MCF 10A (cell line): ENCODE results near the gene HRK. TPM values are rescaled to one million over a fixed set of nuclear protein-coding genes. Genes with fewer than 3 reads are reported as not detected.

Source experiments
- BruUV-seq: library from RNA; stranded (reverse); fragments of 400-500 nt; replicated peaks from 2 replicates; lab custom pipeline; 2021; lab: Mats Ljungman, UMichigan
- CTCF ChIA-PET: fragments of 300-600 bp; sonication (Branson Sonifier 250); formaldehyde crosslinking; extraction: SDS; loops from one replicate; lab custom pipeline; 2021; ENCODE audit warnings: antibody characterized with exemption, inconsistent platforms; lab: Yijun Ruan, JAX
- POLR2A ChIA-PET: fragments of 300-600, 350-650 bp; sonication (Branson Sonifier 250); formaldehyde crosslinking; extraction: SDS; loops from one replicate; lab custom pipeline; 2020; ENCODE audit warnings: antibody characterized with exemption, inconsistent platforms; lab: Yijun Ruan, JAX
- DNase-seq: peaks from one replicate; pipeline ENCODE4 v3.0.0-alpha.2; 2018; ENCODE audit not compliant: unreplicated experiment
- H3K27ac Mint-ChIP-seq: one replicate; pipeline ENCODE4 v1.8.0; 2022; ENCODE audit warnings: mild to moderate bottlenecking, low read depth, mixed read lengths; ENCODE audit not compliant: unreplicated experiment
- H3K27me3 Mint-ChIP-seq: one replicate; pipeline ENCODE4 v1.8.0; 2022; ENCODE audit warnings: mixed read lengths; ENCODE audit not compliant: insufficient read depth, unreplicated experiment
- H3K36me3 Mint-ChIP-seq: one replicate; pipeline ENCODE4 v1.8.0; 2022; ENCODE audit warnings: mild to moderate bottlenecking, moderate library complexity, mixed read lengths; ENCODE audit not compliant: insufficient read depth, unreplicated experiment
- H3K4me1 Mint-ChIP-seq: one replicate; pipeline ENCODE4 v1.8.0; 2022; ENCODE audit warnings: mixed read lengths; ENCODE audit not compliant: insufficient read depth, unreplicated experiment
- H3K4me3 Mint-ChIP-seq: one replicate; pipeline ENCODE4 v1.8.0; 2022; ENCODE audit warnings: mild to moderate bottlenecking, moderate library complexity, mixed read lengths; ENCODE audit not compliant: unreplicated experiment
- H3K9me3 Mint-ChIP-seq: one replicate; pipeline ENCODE4 v1.8.0; 2022; ENCODE audit warnings: mixed read lengths; ENCODE audit not compliant: unreplicated experiment
- intact Hi-C: fragments of 100-400 bp; cut with micrococcal nuclease; formaldehyde crosslinking; loops from 2 replicates; pipeline ENCODE4 v1.14.1; 2022
- total RNA-seq: library from RNA; stranded (reverse); gene quantifications from 2 replicates; pipeline ENCODE4 v1.2.3, GENCODE V29; 2022
- TF ChIP-seq, protein P1 (sequence below): fragments of 200-600 bp; IDR thresholded peaks from one replicate; pipeline ENCODE4 v1.8.0; 2022; ENCODE audit warnings: antibody characterized with exemption, mild to moderate bottlenecking; ENCODE audit not compliant: unreplicated experiment

HRK gene
- total RNA-seq, 1 experiment from 2014 or later = 3.0 TPM

GRCh38 chr12:116833474-116833873, 47.8 kb downstream of the HRK start:
- no TSS peak for BruUV-seq
- TF ChIP-seq, protein P1, sequence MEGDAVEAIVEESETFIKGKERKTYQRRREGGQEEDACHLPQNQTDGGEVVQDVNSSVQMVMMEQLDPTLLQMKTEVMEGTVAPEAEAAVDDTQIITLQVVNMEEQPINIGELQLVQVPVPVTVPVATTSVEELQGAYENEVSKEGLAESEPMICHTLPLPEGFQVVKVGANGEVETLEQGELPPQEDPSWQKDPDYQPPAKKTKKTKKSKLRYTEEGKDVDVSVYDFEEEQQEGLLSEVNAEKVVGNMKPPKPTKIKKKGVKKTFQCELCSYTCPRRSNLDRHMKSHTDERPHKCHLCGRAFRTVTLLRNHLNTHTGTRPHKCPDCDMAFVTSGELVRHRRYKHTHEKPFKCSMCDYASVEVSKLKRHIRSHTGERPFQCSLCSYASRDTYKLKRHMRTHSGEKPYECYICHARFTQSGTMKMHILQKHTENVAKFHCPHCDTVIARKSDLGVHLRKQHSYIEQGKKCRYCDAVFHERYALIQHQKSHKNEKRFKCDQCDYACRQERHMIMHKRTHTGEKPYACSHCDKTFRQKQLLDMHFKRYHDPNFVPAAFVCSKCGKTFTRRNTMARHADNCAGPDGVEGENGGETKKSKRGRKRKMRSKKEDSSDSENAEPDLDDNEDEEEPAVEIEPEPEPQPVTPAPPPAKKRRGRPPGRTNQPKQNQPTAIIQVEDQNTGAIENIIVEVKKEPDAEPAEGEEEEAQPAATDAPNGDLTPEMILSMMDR = no peak
- DNase-seq = no peak
- Mint-ChIP-seq H3K27ac (no peak overlapping the region), H3K9me3 (no peaks in the 10 kb centered on the region), H3K36me3 (no peaks in the 10 kb centered on the region), H3K27me3 (no peaks in the 10 kb centered on the region), H3K4me1 (no peaks in the 10 kb centered on the region), H3K4me3 (no peak overlapping the region)
- intact Hi-C loops = no loop called here
- ChIA-PET POLR2A (interaction anchor here (1.4 kb wide), 1 partner anchor 47 kb away, joined by 4 read pairs; no protein-coding TSS in a partner anchor), CTCF (interaction anchor here (0.6 to 0.9 kb wide), 2 partner anchors 40 to 48 kb away, joined by 4 to 5 read pairs; no protein-coding TSS in a partner anchor)

GRCh38 chr12:116832353-116832752, 48.9 kb downstream of the HRK start:
- BruUV-seq = no TSS peak
- ChIA-PET CTCF (no interaction called here), POLR2A (interaction anchor here (1.4 kb wide), 1 partner anchor 48 kb away, joined by 4 read pairs; no protein-coding TSS in a partner anchor)
- Mint-ChIP-seq H3K27me3 (no peaks in the 10 kb centered on the region), H3K9me3 (no peaks in the 10 kb centered on the region), H3K4me1 (no peaks in the 10 kb centered on the region), H3K27ac (no peak overlapping the region), H3K36me3 (no peaks in the 10 kb centered on the region), H3K4me3 (no peak overlapping the region)
- intact Hi-C loops = no loop called here
- TF ChIP-seq, protein P1 = no peak
- no peak for DNase-seq

- Mint-ChIP-seq H3K9me3 (no peaks in the 10 kb centered on the region), H3K27ac (no peak overlapping the region), H3K4me1 (no peaks in the 10 kb centered on the region), H3K36me3 (no peaks in the 10 kb centered on the region), H3K27me3 (no peaks in the 10 kb centered on the region), H3K4me3 (no peak overlapping the region)
- intact Hi-C loops = no loop called here
- no TSS peak for BruUV-seq
- POLR2A ChIA-PET = no interaction called here
- TF ChIP-seq, protein P1 = no peak
- CTCF ChIA-PET = interaction anchor here (0.9 kb wide), 1 partner anchor 11 kb away, joined by 3 read pairs; no protein-coding TSS in a partner anchor
- no peak for DNase-seq
These were observed 53.8 kb downstream of the HRK start for GRCh38 chr12:116827432-116827831.

DNA sequence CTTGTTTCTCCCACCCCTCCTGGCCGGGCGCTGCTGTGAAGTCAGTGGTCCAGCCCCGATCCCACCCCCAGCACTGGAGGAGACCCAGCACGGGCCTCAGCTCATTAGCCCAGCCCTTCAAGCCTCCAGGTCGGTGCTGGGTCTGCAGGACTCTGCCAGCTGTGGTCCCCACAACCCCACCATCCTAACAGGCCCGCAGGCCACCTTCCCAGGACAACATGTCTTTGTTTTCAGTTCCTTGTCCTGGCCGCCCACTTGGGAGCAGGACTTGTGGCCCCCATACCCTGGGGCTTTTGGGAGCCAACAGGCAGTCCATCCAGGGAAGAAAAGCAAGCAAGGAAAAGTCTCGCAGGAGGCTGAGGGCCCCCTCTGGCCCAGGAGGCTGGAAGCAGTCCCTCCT, 60.0 kb downstream of the HRK start:
- intact Hi-C loops = no loop called here
- ChIA-PET CTCF (interaction anchor here (0.7 to 1.2 kb wide), 2 partner anchors 95 to 1361 kb away, joined by 3 read pairs; no protein-coding TSS in a partner anchor), POLR2A (interaction anchor here (0.8 kb wide), 1 partner anchor 76 kb away, joined by 3 read pairs; no protein-coding TSS in a partner anchor)
- no TSS peak for BruUV-seq
- Mint-ChIP-seq H3K9me3 (no peaks in the 10 kb centered on the region), H3K27ac (no peak overlapping the region), H3K4me1 (peaks cover 6% of the 10 kb centered on the region), H3K36me3 (no peaks in the 10 kb centered on the region), H3K27me3 (no peaks in the 10 kb centered on the region), H3K4me3 (no peak overlapping the region)
- TF ChIP-seq, protein P1 = no peak
- no peak for DNase-seq
